ENCODE data around the gene SLC44A2. TPM values are rescaled to one million over a fixed set of nuclear protein-coding genes. Genes with fewer than 3 reads are reported as not detected.
A peak's percentile ranks its signal among the peaks of the same experiment; 100 is the strongest.

SLC44A2 gene
- total RNA-seq, 1 donor: 46.3 TPM

GRCh38 chr19:10612499-10613119 lies 12.7 kb upstream of the SLC44A2 start:
- no peak for DNase-seq (ENCODE audit: low read depth in 2 of 3, low spot score in 2 of 3)

GRCh38 chr19:10615429-10616023 lies 9.8 kb upstream of the SLC44A2 start:
- DNase-seq (ENCODE audit: low read depth in 2 of 3, low spot score in 2 of 3): no peak

DNA sequence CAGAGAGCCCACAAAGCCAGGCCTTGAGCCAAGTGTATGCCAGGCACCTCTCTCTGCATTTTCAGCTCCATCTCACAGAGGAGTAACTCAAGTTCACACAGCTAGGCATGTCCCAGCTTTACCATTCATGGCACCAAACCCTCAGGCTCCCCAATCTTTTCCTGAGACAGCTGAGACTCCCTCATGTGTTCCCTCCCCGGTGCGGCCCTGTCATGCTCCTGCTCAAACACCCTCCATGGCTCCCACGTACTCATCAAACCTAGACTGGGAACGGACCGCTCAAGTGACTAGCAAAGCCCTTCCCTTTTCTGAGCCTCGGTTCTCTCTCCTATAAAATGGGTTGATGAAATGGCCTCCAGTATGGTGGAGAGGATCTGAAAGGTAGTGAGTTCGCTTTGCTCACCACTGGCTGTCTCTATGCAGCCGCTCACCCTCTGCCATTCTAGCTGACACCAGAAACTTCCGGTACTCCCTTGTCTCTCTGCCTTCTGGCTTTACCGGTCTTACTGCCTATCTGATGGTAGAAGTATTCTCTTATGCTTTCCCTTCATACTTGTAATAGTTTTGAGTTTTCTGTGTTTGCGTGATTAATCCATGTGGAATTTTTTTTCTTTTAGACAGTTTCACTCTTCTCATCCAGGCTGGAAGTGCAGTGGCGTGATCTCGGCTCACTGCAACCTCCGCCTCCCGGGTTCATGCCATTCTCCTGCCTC lies 7.8 kb upstream of the SLC44A2 start:
- DNase-seq (ENCODE audit: low read depth in 2 of 3, low spot score in 2 of 3): no peak

DNA sequence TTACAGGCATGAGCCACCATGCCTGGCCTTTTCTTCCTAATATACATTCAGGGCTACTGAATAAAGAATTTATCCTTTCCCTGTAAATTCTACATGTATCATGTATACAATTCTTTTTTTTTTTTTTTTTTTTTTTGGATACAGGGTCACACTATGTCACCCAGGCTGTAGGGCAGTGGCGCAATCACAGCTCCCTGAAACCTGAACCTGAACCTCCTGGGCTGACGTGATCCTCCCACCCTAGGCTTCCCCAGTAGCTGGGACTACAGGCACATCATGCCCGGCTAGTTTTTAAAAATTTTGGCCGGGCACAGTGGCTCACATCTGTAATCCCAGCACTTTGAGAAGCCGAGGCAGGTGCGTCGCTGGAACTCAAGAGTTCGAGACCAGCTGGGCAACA lies 6.5 kb upstream of the SLC44A2 start:
- DNase-seq (ENCODE audit: low read depth in 2 of 3, low spot score in 2 of 3): no peak

- no peak for DNase-seq (ENCODE audit: low read depth in 2 of 3, low spot score in 2 of 3)
Observed at GRCh38 chr19:10620786-10621185, 4.6 kb upstream of the SLC44A2 start.

- no peak for DNase-seq (ENCODE audit: low read depth in 2 of 3, low spot score in 2 of 3)
Observed at GRCh38 chr19:10621966-10622365, 3.4 kb upstream of the SLC44A2 start.

GRCh38 chr19:10624585-10624984 lies 768 bp upstream of the SLC44A2 start:
- no peak for DNase-seq (ENCODE audit: low read depth in 2 of 3, low spot score in 2 of 3)

- no peak for DNase-seq (ENCODE audit: low read depth in 2 of 3, low spot score in 2 of 3)
Observed at GRCh38 chr19:10625762-10626138, 397 bp downstream of the SLC44A2 start.

DNA sequence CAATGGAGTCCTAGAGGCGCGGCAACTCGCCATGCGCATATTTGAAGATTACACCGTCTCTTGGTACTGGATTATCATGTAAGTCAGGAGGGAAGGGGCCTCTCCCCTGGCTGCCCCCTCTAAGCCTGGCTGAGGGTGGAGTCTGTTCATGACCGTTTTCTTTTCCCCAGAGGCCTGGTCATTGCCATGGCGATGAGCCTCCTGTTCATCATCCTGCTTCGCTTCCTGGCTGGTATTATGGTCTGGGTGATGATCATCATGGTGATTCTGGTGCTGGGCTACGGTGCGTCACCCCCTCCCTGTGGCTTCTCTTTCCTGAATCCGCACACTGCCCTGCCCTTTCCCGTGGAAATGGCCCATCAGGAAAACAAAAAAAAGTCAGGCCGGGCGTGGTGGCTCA lies 6.5 kb downstream of the SLC44A2 start:
- DNase-seq (ENCODE audit: low read depth in 2 of 3, low spot score in 2 of 3): no peak

DNA sequence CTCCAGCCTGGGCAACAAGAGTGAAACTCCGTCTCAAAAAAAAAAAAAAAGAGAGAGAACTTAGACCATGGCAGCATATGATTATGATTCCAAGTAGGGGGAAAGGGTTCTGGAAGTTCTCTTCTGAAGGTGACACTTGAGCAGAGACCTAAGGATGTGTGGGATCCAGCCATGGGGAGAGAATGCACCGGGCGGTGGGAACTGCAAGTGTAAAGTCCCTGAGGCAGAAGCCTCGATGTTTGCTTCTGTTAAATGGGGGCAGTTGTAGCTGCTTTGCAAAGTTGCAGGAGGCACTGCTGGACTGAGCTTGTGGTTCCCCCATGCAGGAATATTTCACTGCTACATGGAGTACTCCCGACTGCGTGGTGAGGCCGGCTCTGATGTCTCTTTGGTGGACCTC lies 9.1 kb downstream of the SLC44A2 start:
- DNase-seq (ENCODE audit: low read depth in 2 of 3, low spot score in 2 of 3): no peak

DNA sequence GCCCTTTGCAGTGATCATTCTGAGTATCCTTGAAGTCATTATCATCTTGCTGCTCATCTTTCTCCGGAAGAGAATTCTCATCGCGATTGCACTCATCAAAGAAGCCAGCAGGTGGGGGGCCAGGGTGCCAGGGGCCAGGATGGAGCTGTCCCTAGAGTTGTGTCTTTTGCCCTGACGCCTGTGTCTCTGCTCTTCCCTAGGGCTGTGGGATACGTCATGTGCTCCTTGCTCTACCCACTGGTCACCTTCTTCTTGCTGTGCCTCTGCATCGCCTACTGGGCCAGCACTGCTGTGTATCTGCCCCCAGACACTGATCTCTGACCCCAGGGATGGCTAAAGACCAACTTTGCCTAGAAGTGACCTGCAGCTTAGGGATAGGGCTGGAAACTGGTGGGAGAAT lies 9.6 kb downstream of the SLC44A2 start:
- DNase-seq (ENCODE audit: low read depth in 2 of 3, low spot score in 2 of 3): no peak

- no peak for DNase-seq (ENCODE audit: low read depth in 2 of 3, low spot score in 2 of 3)
Observed at GRCh38 chr19:10636304-10636972, 11.1 kb downstream of the SLC44A2 start.

GRCh38 chr19:10637894-10638293 lies 12.5 kb downstream of the SLC44A2 start:
- DNase-seq (ENCODE audit: low read depth in 2 of 3, low spot score in 2 of 3): no peak

DNA sequence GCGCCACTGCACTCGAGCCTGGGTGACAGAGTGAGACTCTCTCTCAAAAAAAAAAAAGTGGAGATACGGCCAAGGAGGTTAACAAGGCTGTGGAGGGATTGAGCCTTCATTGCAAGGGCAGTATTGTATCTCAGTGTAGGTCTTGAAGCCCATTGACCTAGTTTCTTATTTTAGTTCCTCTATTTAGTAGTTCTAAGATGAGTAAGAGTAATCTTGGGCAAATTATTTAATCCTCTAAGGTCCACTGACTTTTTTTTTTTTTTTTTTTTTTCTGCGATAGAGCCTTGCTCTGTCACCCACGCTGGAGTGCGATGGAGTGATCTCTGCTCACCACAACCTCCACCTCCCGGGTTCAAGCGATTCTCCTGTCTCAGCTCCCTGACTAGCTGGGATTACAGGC lies 14.5 kb downstream of the SLC44A2 start:
- no peak for DNase-seq (ENCODE audit: low read depth in 2 of 3, low spot score in 2 of 3)

DNA sequence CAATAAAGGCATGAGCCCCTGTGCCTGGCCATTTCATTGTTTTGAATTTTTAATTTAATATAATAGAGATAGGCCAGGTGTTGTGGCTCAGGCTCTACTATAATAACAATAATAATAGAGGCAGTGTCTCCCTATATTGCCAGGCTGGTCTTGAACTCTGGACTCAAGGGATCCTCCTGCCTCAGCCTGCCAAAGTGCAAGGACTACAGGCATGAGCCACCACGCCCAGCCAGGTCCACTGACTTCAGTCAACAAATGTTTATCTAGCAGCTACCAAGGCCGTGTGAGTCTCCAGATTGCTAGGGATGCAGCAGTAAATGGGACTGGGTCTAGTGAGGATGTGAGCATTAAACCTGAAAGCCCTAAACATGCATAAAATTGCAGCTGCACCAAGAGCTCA lies 15.0 kb downstream of the SLC44A2 start:
- DNase-seq (ENCODE audit: low read depth in 2 of 3, low spot score in 2 of 3): no peak

DNA sequence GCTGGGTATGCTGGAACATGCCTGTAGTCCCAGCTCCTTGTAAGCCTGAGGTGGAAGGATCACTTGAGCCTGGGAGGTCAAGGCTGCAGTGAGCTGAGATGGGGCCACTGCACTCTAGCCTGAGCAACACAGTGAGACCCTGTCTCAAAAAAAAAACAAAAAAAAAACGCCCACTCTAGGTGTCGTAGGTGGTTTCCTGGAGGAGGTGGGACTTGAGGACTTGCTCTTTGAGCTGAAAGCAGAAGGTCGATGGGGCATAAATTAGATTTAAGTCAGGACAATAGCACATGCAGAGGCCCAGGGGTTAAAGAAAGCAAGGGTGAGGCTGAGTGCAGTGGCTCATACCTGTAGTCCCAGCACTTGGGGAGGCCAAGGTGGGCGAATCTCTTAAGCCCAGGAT lies 15.9 kb downstream of the SLC44A2 start:
- no peak for DNase-seq (ENCODE audit: low read depth in 2 of 3, low spot score in 2 of 3)

DNA sequence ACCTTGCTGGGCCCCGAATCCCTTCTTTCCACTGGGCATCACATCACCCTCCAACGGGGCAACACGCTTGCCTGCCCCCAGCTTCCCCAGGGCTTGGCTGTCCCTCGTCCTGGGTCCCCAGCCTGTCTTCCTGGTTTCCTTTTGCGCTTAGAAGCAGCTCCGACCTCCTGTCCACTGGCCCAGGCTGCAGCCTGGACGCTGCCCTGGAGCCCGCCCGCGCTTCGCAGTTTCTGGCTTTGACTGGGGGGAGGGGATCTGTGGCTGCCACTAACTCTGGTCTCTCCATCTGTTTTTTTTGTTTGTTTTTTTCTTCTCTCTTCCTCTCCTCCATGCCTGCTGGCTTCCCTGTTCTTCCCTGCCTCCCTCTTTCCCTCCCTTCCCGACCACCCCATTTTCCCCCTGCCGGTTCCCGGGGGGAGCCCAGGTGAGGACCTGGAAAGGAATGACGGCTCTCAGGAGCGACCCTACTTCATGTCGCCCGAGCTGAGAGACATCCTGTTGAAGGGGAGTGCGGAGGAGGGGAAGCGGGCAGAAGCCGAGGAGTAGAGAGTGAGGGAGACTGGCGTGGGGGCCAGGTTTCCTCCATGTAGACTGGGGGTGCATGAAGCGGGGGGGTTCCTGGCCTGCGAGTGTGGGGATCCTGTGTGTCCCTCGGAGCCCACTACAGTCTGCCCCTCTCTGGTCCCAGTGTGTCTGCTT lies 17.3 kb downstream of the SLC44A2 start:
- no peak for DNase-seq (ENCODE audit: low read depth in 2 of 3, low spot score in 2 of 3)

DNA sequence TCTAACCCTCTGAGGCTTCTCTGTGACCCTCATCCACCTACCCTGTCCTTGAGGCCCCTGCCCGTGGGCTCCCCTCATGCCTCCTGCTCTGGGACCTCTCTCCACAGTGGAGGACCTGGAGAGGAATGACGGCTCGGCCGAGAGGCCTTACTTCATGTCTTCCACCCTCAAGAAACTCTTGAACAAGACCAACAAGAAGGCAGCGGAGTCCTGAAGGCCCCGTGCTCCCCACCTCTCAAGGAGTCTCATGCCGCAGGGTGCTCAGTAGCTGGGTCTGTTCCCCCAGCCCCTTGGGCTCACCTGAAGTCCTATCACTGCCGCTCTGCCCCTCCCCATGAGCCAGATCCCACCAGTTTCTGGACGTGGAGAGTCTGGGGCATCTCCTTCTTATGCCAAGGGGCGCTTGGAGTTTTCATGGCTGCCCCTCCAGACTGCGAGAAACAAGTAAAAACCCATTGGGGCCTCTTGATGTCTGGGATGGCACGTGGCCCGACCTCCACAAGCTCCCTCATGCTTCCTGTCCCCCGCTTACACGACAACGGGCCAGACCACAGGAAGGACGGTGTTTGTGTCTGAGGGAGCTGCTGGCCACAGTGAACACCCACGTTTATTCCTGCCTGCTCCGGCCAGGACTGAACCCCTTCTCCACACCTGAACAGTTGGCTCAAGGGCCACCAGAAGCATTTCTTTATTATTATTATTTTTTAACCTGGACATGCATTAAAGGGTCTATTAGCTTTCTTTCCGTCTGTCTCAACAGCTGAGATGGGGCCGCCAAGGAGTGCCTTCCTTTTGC lies 18.0 kb downstream of the SLC44A2 start:
- DNase-seq (ENCODE audit: low read depth in 2 of 3, low spot score in 2 of 3): peak in 2 of 3 donors; percentile 48 to 49

DNA sequence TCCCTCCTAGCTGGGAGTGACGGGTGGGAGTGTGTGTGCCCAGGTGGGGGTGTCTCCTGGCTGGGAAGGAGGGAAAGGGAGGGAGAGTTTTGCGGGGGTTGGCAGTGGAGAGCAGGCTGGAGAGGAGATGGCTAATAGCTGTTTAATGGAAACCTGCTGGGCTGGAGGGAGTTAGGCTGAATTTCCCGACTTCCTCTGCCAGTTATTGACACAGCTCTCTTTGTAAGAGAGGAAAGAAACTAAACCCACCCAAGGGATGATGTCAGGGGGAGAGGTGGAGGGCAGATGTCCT lies 18.6 kb downstream of the SLC44A2 start:
- no peak for DNase-seq (ENCODE audit: low read depth in 2 of 3, low spot score in 2 of 3)

DNA sequence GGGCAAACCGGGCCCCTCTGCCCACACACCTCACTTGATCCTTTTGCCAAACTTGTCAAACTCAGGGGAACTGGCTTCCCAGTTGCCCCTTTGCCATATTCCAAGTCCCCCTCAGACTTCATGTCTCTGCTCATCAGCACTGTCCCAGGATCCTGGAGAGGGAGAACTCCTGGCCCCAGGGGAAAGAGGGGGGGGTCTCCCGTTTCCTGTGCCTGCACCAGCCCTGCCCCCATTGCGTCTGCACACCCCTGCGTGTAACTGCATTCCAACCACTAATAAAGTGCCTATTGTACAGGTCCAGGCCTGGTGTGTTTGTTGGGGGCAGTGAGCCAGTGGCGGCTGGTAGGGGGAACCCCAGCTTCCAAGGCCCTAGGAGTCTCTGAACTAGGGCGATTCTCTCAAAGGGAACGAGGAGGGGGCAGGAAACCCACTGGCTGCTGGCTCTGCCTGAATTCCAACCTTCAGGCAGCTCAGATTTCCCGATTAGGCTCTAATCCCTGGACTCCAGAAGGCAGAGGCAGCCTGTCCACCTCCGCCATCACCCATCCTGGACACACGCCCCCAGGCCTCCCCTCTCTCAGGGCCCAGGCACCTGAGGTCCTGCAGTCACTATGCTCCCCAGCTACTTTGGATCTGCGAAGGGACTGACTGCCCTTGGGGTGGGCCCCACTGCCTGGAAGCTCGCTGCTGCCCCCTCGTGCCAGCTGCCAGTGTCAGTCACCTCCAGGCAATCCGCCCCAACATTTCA lies 19.1 kb downstream of the SLC44A2 start:
- peak; percentile 66 to 85 (median 76) for DNase-seq (ENCODE audit: low read depth in 2 of 3, low spot score in 2 of 3)
